ENCODE data around the gene SHD.

GRCh38 chr19:4278419-4279266 lies at the start of gene SHD:
- TF ChIP-seq CTCF (conservative IDR thresholded peaks at IDR 0.05; ENCODE audit: low read depth, low read length) (no peak), MXI1 (IDR thresholded peaks at IDR 0.05; ENCODE audit: borderline replicate concordance, low read depth, low read length) (no peak)
